HK-2 (cell line): Measurements from ENCODE around the gene ZNF682.
"Not testable (repeated sequence)": the region's sequence is repeated elsewhere in the genome, so short reads cannot be mapped to it uniquely, and the experiment has no call there.

ENCODE experiments used
- DNase-seq: peaks from one replicate; pipeline ENCODE4 v3.0.0-alpha.2; 2018; ENCODE audit not compliant: unreplicated experiment

ZNF682 gene

GRCh38 chr19:19997656-19998268 lies 41.5 kb downstream of the ZNF682 start:
- no peak for DNase-seq

DNA sequence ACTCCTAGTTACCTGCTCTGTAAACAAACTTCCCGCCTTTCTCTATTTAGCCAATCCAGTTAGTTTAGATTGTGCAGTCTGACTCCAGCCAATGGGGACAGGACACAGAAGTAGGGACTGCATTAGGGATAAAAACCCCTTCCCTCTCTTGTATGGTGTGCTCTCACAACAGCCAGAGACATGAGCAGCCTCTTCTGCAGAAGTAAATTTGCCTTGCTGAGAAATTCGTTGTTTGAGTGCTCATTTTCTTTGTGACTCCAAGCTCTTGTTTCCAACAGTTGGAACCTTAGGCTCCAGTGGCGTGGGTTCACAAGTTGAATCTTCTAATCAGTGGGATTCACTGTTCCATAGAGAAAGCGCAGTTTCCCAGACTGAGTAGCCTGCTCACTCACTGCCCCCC lies 72.4 kb downstream of the ZNF682 start:
- DNase-seq = no peak

DNA sequence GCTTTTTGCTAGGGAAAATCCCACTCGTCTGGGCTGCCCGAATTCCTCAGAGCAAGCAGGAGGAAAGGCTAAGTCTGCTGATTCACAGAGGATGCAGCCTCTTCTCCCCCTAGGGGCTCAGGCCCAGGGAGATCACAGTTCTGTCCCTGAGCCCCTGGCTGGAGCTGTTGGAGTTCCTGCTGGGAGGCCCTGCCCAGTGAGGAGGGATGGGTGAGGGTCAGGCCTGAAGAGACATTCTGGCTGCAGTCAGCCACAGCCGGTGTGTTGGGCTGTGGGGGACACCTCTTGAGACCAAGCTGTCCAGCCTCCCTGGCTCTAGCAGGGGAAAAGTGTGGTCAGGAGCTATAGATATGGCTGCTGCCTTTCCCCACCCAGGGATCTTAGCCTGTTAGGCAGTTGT lies 73.2 kb downstream of the ZNF682 start:
- DNase-seq = not testable (repeated sequence)

DNA sequence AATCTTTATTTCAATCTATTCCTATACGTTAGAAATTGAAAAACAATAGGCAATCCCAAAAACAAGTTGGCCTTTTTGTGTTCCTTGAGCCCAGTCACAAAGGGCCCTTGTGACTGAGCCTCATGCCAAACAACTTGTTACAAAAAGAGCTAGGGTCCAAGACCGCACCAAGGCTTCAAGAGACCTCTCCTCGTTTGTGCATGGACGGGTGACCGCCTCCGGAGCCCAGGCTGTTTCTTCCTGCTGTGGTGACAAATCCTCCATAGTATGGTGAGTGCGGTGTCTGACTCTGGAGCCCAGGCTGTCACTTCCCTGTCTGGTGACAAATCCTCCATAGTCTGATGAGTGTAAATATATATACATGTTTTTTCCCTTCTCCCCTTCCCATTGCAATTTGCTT lies 74.9 kb downstream of the ZNF682 start:
- DNase-seq = no peak

DNA sequence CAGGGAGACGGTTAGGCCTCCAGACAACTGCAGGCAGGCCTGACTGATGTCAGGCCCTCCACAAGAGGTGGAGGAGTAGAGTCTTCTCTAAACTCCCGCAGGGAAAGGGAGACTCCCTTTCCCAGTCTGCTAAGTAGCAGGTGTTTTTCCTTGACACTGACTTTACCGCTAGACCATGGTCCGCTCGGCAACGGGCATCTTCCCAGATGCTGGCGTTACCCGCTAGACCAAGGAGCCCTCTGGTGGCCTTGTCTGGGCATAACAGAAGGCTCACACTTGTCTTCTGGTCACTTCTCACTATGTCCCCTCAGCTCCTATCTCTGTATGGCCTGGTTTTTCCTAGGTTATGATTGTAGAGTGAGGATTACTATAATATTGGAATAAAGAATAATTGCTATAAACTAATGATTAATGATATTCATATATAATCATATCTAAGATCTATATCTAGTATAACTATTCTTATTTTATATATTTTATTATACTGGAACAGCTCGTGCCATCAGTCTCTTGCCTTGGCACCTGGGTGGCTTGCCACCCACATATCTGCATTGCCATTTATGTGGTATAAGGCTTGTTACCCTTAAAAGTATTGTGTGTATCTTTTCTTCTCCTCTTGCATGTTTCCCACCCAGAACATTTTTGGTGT lies 80.0 kb downstream of the ZNF682 start:
- peak; percentile 31 for DNase-seq

DNA sequence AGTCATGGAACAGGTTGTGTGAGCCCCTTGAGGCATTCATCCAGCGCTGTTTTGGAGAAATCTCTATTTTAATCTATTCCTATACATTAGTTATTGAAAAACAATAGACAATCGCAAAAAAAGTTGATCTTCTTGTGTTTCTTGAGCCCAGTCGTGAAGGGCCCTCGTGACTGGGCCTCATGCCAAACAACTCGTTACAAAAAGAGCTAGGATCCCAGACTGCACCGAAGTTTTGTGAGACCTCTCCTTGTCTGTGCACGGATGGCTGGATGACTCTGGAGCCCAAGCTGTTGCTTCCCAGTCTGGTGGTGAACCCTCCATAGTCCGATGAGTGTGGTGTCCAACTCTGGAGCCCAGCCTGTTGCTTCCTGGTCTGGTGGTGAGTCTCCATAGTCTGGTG lies 81.5 kb downstream of the ZNF682 start:
- DNase-seq = not testable (repeated sequence)

GRCh38 chr19:19956434-19957075 lies 82.8 kb downstream of the ZNF682 start:
- no peak for DNase-seq

DNA sequence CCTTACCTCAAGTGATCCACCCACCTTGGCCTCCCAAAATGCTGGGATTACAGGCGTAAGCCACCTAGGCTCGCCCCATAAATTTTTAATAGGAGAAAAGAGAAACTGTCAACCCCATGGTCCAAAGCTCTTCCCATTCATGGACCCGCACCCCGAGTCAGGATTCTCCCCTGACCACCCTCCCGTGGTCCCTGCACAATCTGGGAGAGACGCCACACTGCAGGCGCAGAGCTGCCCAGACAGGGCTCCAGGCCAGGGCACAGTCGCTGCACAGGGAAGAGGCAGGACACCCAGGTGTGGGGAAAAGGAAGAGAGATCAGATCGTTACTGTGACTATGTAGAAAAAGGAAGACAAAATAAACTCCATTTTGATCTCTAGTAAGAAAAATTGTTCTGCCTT lies 84.1 kb downstream of the ZNF682 start:
- no peak for DNase-seq
